Measurements from ENCODE around the gene DAAM2. TPM values are rescaled to one million over a fixed set of nuclear protein-coding genes. Genes with fewer than 3 reads are reported as not detected.

DAAM2 gene
- total and polyA plus RNA-seq, 2 donors (not counting 3 experiments of a cell fraction or from before 2014, with no cell fraction given), result 0.42 to 0.44 TPM

- no peaks in the 10 kb centered on the region for H3K36me3 ChIP-seq (ENCODE audit: control insufficient read depth in 2 of 2, extremely low read depth in 1 of 2, insufficient read depth in 2 of 2, low read length in 2 of 2)
- no peaks in the 10 kb centered on the region for H3K4me1 ChIP-seq (ENCODE audit: control insufficient read depth, extremely low read depth, insufficient read depth, low read length)
- H3K27me3 ChIP-seq (ENCODE audit: control insufficient read depth in 2 of 2, insufficient read depth in 2 of 2, low read length in 2 of 2), result no peaks in the 10 kb centered on the region
- no peaks in the 10 kb centered on the region for H3K9me1 ChIP-seq (replicated peaks; ENCODE audit: control insufficient read depth, extremely low read depth, insufficient read depth, low read length)
- FAIRE-seq (no peak), DNase-seq (ENCODE audit: low read depth, low spot score) (no peak)
- H2AFZ ChIP-seq (ENCODE audit: low read depth, low read length), result no peak overlapping the region
- no peak for TF ChIP-seq EZH2 (IDR thresholded peaks at IDR 0.05; ENCODE audit: borderline replicate concordance, low read depth, low read length, severe bottlenecking)
- TF ChIP-seq POLR2A (IDR thresholded peaks at IDR 0.05; ENCODE audit: low read depth, low read length), result no peak
- no peak for TF ChIP-seq FOS (IDR thresholded peaks at IDR 0.05; ENCODE audit: borderline replicate concordance, insufficient read depth, low read length)
- no peak for TF ChIP-seq JUN (IDR thresholded peaks at IDR 0.05; ENCODE audit: borderline replicate concordance, insufficient read depth, insufficient read length, low read depth)
- no peak for TF ChIP-seq MAX (IDR thresholded peaks at IDR 0.05; ENCODE audit: insufficient read depth, insufficient read length)
- TF ChIP-seq MYC (IDR thresholded peaks at IDR 0.05; ENCODE audit: low read depth, low read length), result no peak
- TF ChIP-seq CTCF (IDR thresholded peaks at IDR 0.05; ENCODE audit: extremely low read depth in 1 of 2, insufficient read depth in 1 of 2, low read depth in 1 of 2, low read length in 2 of 2), result no peak
- no peak for TF ChIP-seq GATA2 (IDR thresholded peaks at IDR 0.05; ENCODE audit: insufficient read depth, insufficient read length, low read depth, low read length)
- TF ChIP-seq POLR2AphosphoS5 (IDR thresholded peaks at IDR 0.05; ENCODE audit: insufficient read depth, low read depth, low read length), result no peak
- no TSS peak for BruUV-seq (replicated peaks)
- no peaks in the 10 kb centered on the region for H3K9me3 ChIP-seq (replicated peaks; ENCODE audit: control insufficient read depth, insufficient read depth, low read length)
- H3K27ac ChIP-seq (ENCODE audit: insufficient read depth, low read depth, low read length), result no peak overlapping the region
- ChIA-PET CTCF (no interaction called here), POLR2A (no interaction called here)
- no peaks in the 10 kb centered on the region for H3K79me2 ChIP-seq (ENCODE audit: control insufficient read depth, insufficient read depth, low read length)
- H3K9ac ChIP-seq (replicated peaks; ENCODE audit: extremely low read depth, insufficient read depth, low read length), result no peak overlapping the region
- no peak overlapping the region for H3K4me3 ChIP-seq (replicated peaks in 1 of 3; ENCODE audit: insufficient read depth in 1 of 3, low read depth in 1 of 3, low read length in 3 of 3)
- H4K20me1 ChIP-seq (replicated peaks; ENCODE audit: control insufficient read depth, extremely low read depth, insufficient read depth, low read length), result no peaks in the 10 kb centered on the region
- intact Hi-C loops (cut with micrococcal nuclease), result no loop called here
- no peak overlapping the region for H3K4me2 ChIP-seq (ENCODE audit: insufficient read depth, low read length)
- dilution Hi-C loops (cut with MboI; ENCODE audit: extremely low pct_ligation_motif_present, low sequenced_read_pairs), result no loop called here
Measured at GRCh38 chr6:39844866-39845265, 52.7 kb downstream of the DAAM2 start.
